ENCODE data around the gene TBL1X.
A peak's percentile ranks its signal among the peaks of the same experiment; 100 is the strongest.

The TBL1X gene

DNA sequence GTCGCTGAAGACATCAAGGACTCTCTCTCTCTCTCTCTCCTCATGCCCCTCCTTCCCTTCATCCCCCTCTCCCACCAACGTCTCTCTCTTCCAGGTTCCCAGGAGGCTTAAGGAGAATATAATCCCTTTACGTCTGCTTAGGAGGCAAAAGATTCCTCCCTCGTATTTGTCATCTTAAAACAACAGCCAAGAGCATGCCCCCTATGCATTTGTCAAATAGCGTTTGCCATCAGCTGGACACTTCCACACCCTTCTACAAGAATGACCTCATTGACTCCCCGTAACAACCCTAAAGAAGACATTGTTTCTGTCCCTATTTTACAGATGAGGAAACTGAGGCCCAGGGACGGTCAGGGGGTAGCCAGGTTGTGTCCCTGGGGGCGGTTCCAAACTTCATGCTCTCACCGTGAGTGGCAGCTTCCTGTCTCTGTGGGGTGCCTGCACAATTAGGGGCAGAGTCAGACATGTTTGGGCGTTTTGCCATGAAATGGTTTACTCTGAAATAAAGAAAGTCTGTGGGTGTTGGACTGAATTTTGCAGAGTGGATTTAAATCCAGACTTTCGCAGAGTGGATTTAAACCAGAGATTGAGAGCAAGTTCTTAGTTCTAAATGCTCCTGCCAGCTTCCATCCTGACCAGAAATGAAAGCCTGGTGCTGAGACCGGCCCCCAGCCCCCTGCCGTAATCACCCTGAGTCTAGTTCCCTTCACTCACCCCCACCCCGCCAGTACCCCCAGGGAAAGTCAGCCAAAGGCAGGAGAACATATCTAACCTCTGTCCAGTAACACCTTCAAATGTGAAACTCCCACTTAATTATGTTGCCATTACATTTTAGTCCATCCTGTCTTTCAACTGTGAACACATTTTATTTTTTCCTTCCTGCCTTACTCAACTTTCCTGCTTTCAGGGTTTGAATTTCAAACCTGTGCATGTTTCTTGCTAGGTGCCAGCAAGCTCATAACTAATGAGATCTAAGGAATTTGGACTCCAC, 44.3 kb upstream of the TBL1X start:
- no peak overlapping the region for H3K14ac ChIP-seq (ENCODE audit: low read length)
- H2BK120ac ChIP-seq (ENCODE audit: low read depth, low read length): no peak overlapping the region
- H3K4ac ChIP-seq (ENCODE audit: low read length): no peak overlapping the region
- H4K8ac ChIP-seq (ENCODE audit: low read depth, low read length): no peak overlapping the region
- no peaks in the 10 kb centered on the region for H3K27me3 ChIP-seq (ENCODE audit: control insufficient read depth in 3 of 3, insufficient read depth in 3 of 3, low read depth in 1 of 3, low read length in 3 of 3)
- H3K18ac ChIP-seq (ENCODE audit: low read length): no peak overlapping the region
- H2BK12ac ChIP-seq (ENCODE audit: low read length): no peak overlapping the region
- no peaks in the 10 kb centered on the region for H3K9me3 ChIP-seq (replicated peaks in 1 of 2; ENCODE audit: control insufficient read depth in 2 of 2, insufficient read depth in 1 of 2, low read depth in 1 of 2, low read length in 2 of 2)
- no peak overlapping the region for H3K23ac ChIP-seq (ENCODE audit: low read depth, low read length, poor library complexity)
- no peak for DNase-seq (ENCODE audit: low spot score)
- H3K4me2 ChIP-seq (ENCODE audit: insufficient read depth, low read length, poor library complexity, severe bottlenecking): no peak overlapping the region
- no peak overlapping the region for H3K27ac ChIP-seq (replicated peaks; ENCODE audit: low read length)
- H3K79me1 ChIP-seq (ENCODE audit: low read depth, low read length): no peaks in the 10 kb centered on the region
- no peak overlapping the region for H3K9ac ChIP-seq (ENCODE audit: low read depth, low read length, poor library complexity)
- H2BK15ac ChIP-seq (ENCODE audit: low read length): no peak overlapping the region
- WGBS, 2 donors (ENCODE audit: extremely low coverage in 2 of 2, insufficient read length in 2 of 2, insufficient replicate concordance in 1 of 2): no CpG with 5 or more reads among the region's 14 CpGs
- H3K36me3 ChIP-seq (replicated peaks in 1 of 2; ENCODE audit: control insufficient read depth in 2 of 2, insufficient read depth in 2 of 2, low read length in 2 of 2): no peaks in the 10 kb centered on the region
- H2BK5ac ChIP-seq (ENCODE audit: low read length): no peak overlapping the region
- H3K4me3 ChIP-seq (ENCODE audit: low read length in 2 of 2): no peak overlapping the region
- peaks cover 0 to 6% of the 10 kb centered on the region in 2 donors for H3K4me1 ChIP-seq (ENCODE audit: control insufficient read depth in 2 of 2, insufficient read depth in 1 of 2, low read depth in 1 of 2, low read length in 2 of 2)
- peak overlapping the region; percentile 71 for H2AFZ ChIP-seq (ENCODE audit: low read length)
- no peak overlapping the region for H2AK5ac ChIP-seq (ENCODE audit: low read depth, low read length)
- H4K91ac ChIP-seq (ENCODE audit: low read depth, low read length, poor library complexity): no peak overlapping the region

GRCh38 chrX:9429767-9430166, 35.1 kb upstream of the TBL1X start:
- no peak overlapping the region for H3K4ac ChIP-seq (ENCODE audit: low read length)
- no peaks in the 10 kb centered on the region for H3K36me3 ChIP-seq (replicated peaks in 1 of 2; ENCODE audit: control insufficient read depth in 2 of 2, insufficient read depth in 2 of 2, low read length in 2 of 2)
- WGBS, 2 donors (ENCODE audit: extremely low coverage in 2 of 2, insufficient read length in 2 of 2, insufficient replicate concordance in 1 of 2): no CpG with 5 or more reads among the region's 12 CpGs
- no peak overlapping the region for H3K18ac ChIP-seq (ENCODE audit: low read length)
- DNase-seq (ENCODE audit: low spot score): no peak
- H2AK5ac ChIP-seq (ENCODE audit: low read depth, low read length): no peak overlapping the region
- H3K9ac ChIP-seq (ENCODE audit: low read depth, low read length, poor library complexity): no peak overlapping the region
- no peak overlapping the region for H2BK15ac ChIP-seq (ENCODE audit: low read length)
- no peak overlapping the region for H4K8ac ChIP-seq (ENCODE audit: low read depth, low read length)
- H3K14ac ChIP-seq (ENCODE audit: low read length): no peak overlapping the region
- H3K4me2 ChIP-seq (ENCODE audit: insufficient read depth, low read length, poor library complexity, severe bottlenecking): no peak overlapping the region
- H2BK120ac ChIP-seq (ENCODE audit: low read depth, low read length): no peak overlapping the region
- no peaks in the 10 kb centered on the region for H3K79me1 ChIP-seq (ENCODE audit: low read depth, low read length)
- H4K91ac ChIP-seq (ENCODE audit: low read depth, low read length, poor library complexity): no peak overlapping the region
- H2BK5ac ChIP-seq (ENCODE audit: low read length): no peak overlapping the region
- no peaks in the 10 kb centered on the region for H3K9me3 ChIP-seq (replicated peaks in 1 of 2; ENCODE audit: control insufficient read depth in 2 of 2, insufficient read depth in 1 of 2, low read depth in 1 of 2, low read length in 2 of 2)
- peak overlapping the region; percentile 68 for H2AFZ ChIP-seq (ENCODE audit: low read length)
- H3K27ac ChIP-seq (replicated peaks; ENCODE audit: low read length): no peak overlapping the region
- no peak overlapping the region for H2BK12ac ChIP-seq (ENCODE audit: low read length)
- no peak overlapping the region for H3K4me3 ChIP-seq (ENCODE audit: low read length in 2 of 2)
- no peaks in the 10 kb centered on the region for H3K27me3 ChIP-seq (ENCODE audit: control insufficient read depth in 3 of 3, insufficient read depth in 3 of 3, low read depth in 1 of 3, low read length in 3 of 3)
- H3K4me1 ChIP-seq (ENCODE audit: control insufficient read depth in 2 of 2, insufficient read depth in 1 of 2, low read depth in 1 of 2, low read length in 2 of 2): no peaks in the 10 kb centered on the region
- no peak overlapping the region for H3K23ac ChIP-seq (ENCODE audit: low read depth, low read length, poor library complexity)

GRCh38 chrX:9430346-9430921, 34.4 kb upstream of the TBL1X start:
- H3K14ac ChIP-seq (ENCODE audit: low read length): no peak overlapping the region
- H3K4ac ChIP-seq (ENCODE audit: low read length): no peak overlapping the region
- no peak overlapping the region for H2BK120ac ChIP-seq (ENCODE audit: low read depth, low read length)
- no peaks in the 10 kb centered on the region for H3K4me1 ChIP-seq (ENCODE audit: control insufficient read depth in 2 of 2, insufficient read depth in 1 of 2, low read depth in 1 of 2, low read length in 2 of 2)
- no peak overlapping the region for H3K23ac ChIP-seq (ENCODE audit: low read depth, low read length, poor library complexity)
- no peak for DNase-seq (ENCODE audit: low spot score)
- no peak overlapping the region for H4K8ac ChIP-seq (ENCODE audit: low read depth, low read length)
- H3K4me2 ChIP-seq (ENCODE audit: insufficient read depth, low read length, poor library complexity, severe bottlenecking): no peak overlapping the region
- WGBS, 2 donors (ENCODE audit: extremely low coverage in 2 of 2, insufficient read length in 2 of 2, insufficient replicate concordance in 1 of 2): no CpG with 5 or more reads among the region's 5 CpGs
- H2BK5ac ChIP-seq (ENCODE audit: low read length): no peak overlapping the region
- no peak overlapping the region for H2BK15ac ChIP-seq (ENCODE audit: low read length)
- H3K9ac ChIP-seq (ENCODE audit: low read depth, low read length, poor library complexity): no peak overlapping the region
- H3K9me3 ChIP-seq (replicated peaks in 1 of 2; ENCODE audit: control insufficient read depth in 2 of 2, insufficient read depth in 1 of 2, low read depth in 1 of 2, low read length in 2 of 2): no peaks in the 10 kb centered on the region
- H2AK5ac ChIP-seq (ENCODE audit: low read depth, low read length): no peak overlapping the region
- no peak overlapping the region for H3K4me3 ChIP-seq (ENCODE audit: low read length in 2 of 2)
- peak overlapping the region; percentile 68 for H2AFZ ChIP-seq (ENCODE audit: low read length)
- no peaks in the 10 kb centered on the region for H3K36me3 ChIP-seq (replicated peaks in 1 of 2; ENCODE audit: control insufficient read depth in 2 of 2, insufficient read depth in 2 of 2, low read length in 2 of 2)
- H4K91ac ChIP-seq (ENCODE audit: low read depth, low read length, poor library complexity): no peak overlapping the region
- no peak overlapping the region for H2BK12ac ChIP-seq (ENCODE audit: low read length)
- no peaks in the 10 kb centered on the region for H3K79me1 ChIP-seq (ENCODE audit: low read depth, low read length)
- no peak overlapping the region for H3K27ac ChIP-seq (replicated peaks; ENCODE audit: low read length)
- no peaks in the 10 kb centered on the region for H3K27me3 ChIP-seq (ENCODE audit: control insufficient read depth in 3 of 3, insufficient read depth in 3 of 3, low read depth in 1 of 3, low read length in 3 of 3)
- H3K18ac ChIP-seq (ENCODE audit: low read length): no peak overlapping the region

DNA sequence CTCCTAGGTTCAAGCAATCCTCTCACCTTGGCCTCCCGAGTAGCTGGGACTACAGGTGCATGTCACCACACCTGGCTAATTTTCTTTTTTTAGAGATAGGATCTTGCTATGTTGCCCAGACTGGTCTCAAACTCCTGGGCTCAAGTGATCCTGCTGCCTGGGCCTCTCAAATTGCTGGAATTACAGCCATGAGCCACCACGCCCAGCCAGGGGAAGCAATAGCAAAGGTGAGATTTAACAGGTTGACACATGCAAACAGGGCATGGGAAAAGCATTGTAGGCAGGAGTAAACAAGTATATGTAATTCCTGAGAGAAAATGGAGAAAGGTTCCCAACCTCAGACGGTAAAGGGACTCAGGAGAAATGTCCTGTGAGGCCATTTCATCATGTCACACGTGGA, 33.6 kb upstream of the TBL1X start:
- Histone ChIP-seq H4K91ac (ENCODE audit: low read depth, low read length, poor library complexity) (no peak overlapping the region), H3K4me1 (ENCODE audit: control insufficient read depth in 2 of 2, insufficient read depth in 1 of 2, low read depth in 1 of 2, low read length in 2 of 2) (no peaks in the 10 kb centered on the region)
- DNase-seq (ENCODE audit: low spot score): no peak

More for the DNA sequence above, 33.6 kb upstream of the TBL1X start:
- no peak overlapping the region for H3K4ac ChIP-seq (ENCODE audit: low read length)
- H2BK120ac ChIP-seq (ENCODE audit: low read depth, low read length): no peak overlapping the region
- H2AK5ac ChIP-seq (ENCODE audit: low read depth, low read length): no peak overlapping the region
- no peak overlapping the region for H2BK15ac ChIP-seq (ENCODE audit: low read length)
- no peak overlapping the region for H3K18ac ChIP-seq (ENCODE audit: low read length)
- no peak overlapping the region for H3K27ac ChIP-seq (replicated peaks; ENCODE audit: low read length)
- H2AFZ ChIP-seq (ENCODE audit: low read length): no peak overlapping the region
- no peaks in the 10 kb centered on the region for H3K36me3 ChIP-seq (replicated peaks in 1 of 2; ENCODE audit: control insufficient read depth in 2 of 2, insufficient read depth in 2 of 2, low read length in 2 of 2)
- no peaks in the 10 kb centered on the region for H3K79me1 ChIP-seq (ENCODE audit: low read depth, low read length)
- no peak overlapping the region for H2BK12ac ChIP-seq (ENCODE audit: low read length)
- no peak overlapping the region for H2BK5ac ChIP-seq (ENCODE audit: low read length)
- no peak overlapping the region for H3K14ac ChIP-seq (ENCODE audit: low read length)
- H3K4me3 ChIP-seq (ENCODE audit: low read length in 2 of 2): no peak overlapping the region
- no peak overlapping the region for H4K8ac ChIP-seq (ENCODE audit: low read depth, low read length)
- no peak overlapping the region for H3K9ac ChIP-seq (ENCODE audit: low read depth, low read length, poor library complexity)
- H3K4me2 ChIP-seq (ENCODE audit: insufficient read depth, low read length, poor library complexity, severe bottlenecking): no peak overlapping the region
- no CpG with 5 or more reads among the region's 4 CpGs for WGBS, 2 donors (ENCODE audit: extremely low coverage in 2 of 2, insufficient read length in 2 of 2, insufficient replicate concordance in 1 of 2)
- no peak overlapping the region for H3K23ac ChIP-seq (ENCODE audit: low read depth, low read length, poor library complexity)
- no peaks in the 10 kb centered on the region for H3K9me3 ChIP-seq (replicated peaks in 1 of 2; ENCODE audit: control insufficient read depth in 2 of 2, insufficient read depth in 1 of 2, low read depth in 1 of 2, low read length in 2 of 2)
- no peaks in the 10 kb centered on the region for H3K27me3 ChIP-seq (ENCODE audit: control insufficient read depth in 3 of 3, insufficient read depth in 3 of 3, low read depth in 1 of 3, low read length in 3 of 3)

All from neuronal stem cell (in vitro differentiated cells).